Skin of body (tissue), 2 donors: ENCODE measurements around the gene CEP170. TPM values are rescaled to one million over a fixed set of nuclear protein-coding genes. Genes with fewer than 3 reads are reported as not detected.
"Not testable (repeated sequence)": the region's sequence is repeated elsewhere in the genome, so short reads cannot be mapped to it uniquely, and the experiment has no call there.

Experiments used
- DNase-seq: peaks from one replicate; lab custom pipeline; 2025; lab: John Stamatoyannopoulos, UW
- total RNA-seq: library from RNA; depleted of rRNA; stranded (reverse); fragments of >200 nt; gene quantifications from one replicate; pipeline ENCODE4 v1.2.3, GENCODE V29; 2014

The CEP170 gene
- total RNA-seq, 1 donor from 2014 or later = 82.1 TPM

DNA sequence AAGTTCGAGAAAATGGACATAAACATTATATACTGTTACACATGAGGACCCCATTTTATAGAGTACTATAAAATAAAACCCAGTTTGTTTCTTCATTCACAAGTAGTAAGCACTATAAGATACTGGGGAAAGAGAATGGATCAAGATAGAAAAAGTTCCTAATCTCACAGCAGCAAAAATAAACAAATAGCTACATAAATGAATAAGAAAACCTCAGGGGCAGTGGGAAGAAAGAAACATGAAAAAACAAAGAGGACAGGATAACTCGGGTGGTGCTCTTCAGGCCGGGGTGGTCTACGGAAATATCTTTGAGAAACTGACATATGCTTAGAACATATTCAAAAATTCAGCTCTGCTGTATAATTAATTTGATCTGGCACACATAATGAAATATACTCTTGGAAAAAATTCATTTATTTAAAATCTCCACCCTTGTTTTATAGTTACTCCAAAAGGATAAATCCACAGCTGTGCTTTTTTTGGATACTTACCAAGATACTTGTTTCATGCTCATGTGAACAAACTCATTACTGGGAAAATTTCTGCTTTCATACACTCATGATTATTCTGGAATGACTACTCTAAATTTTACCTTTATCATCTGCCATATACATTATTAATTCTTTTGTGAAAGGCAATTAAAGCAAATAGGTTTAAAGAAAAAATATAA, 20.0 kb downstream of the CEP170 start:
- peak; percentile 45 for DNase-seq

GRCh38 chr1:243233908-243234307, 21.2 kb downstream of the CEP170 start:
- DNase-seq = no peak

GRCh38 chr1:243230914-243231313, 24.2 kb downstream of the CEP170 start:
- peak; percentile 11 for DNase-seq

- DNase-seq = no peak
Measured at GRCh38 chr1:243229526-243229925, 25.6 kb downstream of the CEP170 start.

DNA sequence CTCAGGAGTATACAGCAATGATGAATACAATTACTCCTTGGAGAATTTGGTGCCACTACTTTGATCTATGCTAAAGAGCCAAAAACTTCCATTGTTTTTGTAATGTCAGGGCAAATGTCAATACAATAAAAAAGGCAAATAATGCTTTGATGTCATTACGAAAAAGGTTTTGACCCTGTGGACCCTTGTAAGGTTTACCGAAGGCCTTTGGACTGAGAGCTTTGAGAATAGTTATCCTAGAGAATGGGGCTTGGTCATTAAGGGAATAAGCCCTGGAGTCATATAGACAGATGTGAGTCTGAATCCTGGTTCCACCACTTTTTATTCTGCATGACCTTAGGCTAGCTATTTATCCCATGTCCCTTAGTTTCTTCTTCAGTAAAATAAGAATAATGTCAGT, 27.5 kb downstream of the CEP170 start:
- DNase-seq = no peak

DNA sequence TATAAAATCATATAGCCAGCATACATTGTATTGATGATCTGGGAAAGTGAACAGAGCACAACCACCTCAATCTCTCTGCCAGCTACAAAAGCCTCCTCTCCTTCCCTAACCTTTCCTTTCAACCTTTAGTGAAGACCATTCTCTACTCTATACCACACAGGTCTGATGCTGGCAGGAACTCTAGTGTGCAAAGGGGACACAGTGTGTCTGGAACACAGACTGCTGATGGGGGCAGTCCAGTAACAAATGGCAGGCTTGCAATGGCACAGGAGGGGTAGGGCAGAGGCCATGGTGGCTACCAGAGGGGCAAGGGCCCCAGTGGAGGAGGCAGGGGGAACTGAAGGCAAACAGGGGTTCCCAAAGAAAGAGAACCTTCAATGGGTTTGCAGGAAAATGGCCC, 37.0 kb downstream of the CEP170 start:
- no peak for DNase-seq

DNA sequence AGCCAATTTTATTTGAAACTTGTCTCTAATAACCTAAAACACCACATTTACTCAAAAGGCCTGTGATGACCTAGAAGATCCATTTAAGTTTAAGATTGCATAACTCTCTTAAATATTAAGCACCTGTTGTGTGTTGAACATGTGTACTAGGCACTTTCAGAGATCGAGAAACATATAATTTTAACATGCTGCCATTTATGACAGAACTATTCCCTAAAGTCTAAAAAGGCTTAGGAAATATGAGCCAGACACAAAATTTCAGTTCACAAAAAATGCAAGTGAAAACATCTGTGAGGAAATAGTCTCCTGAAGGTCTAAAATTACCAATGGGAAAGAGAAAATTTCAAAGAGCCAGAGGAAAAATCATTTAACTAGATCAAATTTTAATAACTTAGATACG, 37.7 kb downstream of the CEP170 start:
- peak; percentile 30 for DNase-seq

- no peak for DNase-seq
Measured at GRCh38 chr1:243216741-243217140, 38.3 kb downstream of the CEP170 start.

GRCh38 chr1:243215276-243215875, 39.7 kb downstream of the CEP170 start:
- not testable (repeated sequence) for DNase-seq

GRCh38 chr1:243213045-243213787, 41.9 kb downstream of the CEP170 start:
- DNase-seq = peak; percentile 26

GRCh38 chr1:243211984-243212383, 43.1 kb downstream of the CEP170 start:
- not testable (repeated sequence) for DNase-seq

DNA sequence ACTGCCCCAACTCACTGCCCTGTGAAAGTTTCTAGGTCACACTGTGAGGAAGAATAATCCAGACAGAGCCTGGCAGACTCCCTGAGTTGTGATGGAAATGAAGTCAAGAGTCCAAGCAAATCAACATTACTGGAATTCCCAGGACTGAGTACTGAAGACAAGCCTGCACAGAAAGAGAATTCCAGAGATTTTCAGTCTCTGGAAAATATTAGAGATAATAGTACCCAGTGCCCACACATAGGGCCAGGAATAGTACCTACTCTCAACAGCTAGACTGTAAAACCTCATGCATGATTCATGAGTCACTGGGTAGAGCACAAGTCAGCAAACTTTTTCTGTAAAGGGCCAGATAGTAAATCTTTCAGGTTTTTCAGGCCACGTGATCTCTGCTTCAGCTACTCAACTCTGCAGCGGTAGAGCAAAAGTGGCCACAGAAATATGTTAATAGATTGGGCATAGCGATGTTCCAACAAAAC, 50.0 kb downstream of the CEP170 start:
- not testable (repeated sequence) for DNase-seq

GRCh38 chr1:243204336-243204735, 50.7 kb downstream of the CEP170 start:
- DNase-seq = not testable (repeated sequence)

- not testable (repeated sequence) for DNase-seq
Measured at GRCh38 chr1:243203196-243203595, 51.9 kb downstream of the CEP170 start.

DNA sequence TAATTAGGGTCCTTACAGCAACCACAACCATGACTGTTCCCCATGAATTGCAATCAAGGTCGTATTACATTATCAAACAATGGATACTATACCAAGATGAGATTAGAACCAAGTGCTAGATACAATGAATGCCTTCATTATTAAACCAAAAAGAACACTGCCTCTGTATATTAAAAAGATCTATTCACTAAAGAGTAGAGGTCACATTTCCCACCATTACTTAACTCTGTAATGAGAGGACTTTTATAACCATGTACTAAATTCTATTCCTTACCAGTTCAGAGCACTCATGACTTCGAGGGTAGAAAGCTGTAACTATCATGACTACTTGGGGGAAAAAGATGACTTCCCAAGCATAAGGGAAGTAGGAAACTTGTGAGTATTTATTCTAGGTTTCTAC, 53.8 kb downstream of the CEP170 start:
- not testable (repeated sequence) for DNase-seq

DNA sequence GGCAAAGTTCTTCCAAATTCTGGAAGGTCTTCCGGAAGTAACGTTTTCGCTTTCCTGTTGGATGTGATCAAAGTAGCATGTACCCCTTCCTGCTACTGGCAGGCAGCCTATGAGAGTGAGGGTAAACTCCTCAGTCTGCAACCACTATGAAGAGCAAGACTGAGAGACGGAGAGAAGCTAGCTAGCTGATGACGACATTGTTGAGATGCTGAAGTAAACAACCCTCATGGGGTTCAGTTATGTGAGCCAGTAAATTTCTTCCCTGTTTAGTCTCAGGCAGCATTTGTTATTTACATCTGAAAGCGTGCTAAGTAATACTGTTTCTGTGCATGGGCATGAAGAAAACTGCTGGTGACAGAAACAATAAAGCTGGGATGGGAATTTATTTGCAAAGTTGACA, 57.6 kb downstream of the CEP170 start:
- DNase-seq = not testable (repeated sequence)

DNA sequence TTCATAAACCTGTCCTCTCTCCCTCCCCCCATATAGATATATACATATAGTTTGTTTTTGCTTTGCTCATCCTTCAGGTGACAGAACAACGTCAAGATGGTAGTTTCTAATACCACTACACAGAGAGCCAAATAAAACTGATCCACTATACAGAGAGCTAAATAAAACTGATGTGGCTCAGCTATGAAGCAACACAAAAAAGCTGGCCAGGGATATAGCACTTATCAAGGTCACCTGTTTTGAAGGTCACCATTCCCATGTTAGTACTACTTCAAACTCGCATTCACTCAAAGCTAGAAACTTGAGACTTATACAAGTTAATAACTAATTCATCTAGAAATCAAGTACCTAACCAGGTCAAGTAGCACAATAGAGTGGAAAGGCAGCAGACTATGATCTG, 61.8 kb downstream of the CEP170 start:
- DNase-seq = not testable (repeated sequence)

DNA sequence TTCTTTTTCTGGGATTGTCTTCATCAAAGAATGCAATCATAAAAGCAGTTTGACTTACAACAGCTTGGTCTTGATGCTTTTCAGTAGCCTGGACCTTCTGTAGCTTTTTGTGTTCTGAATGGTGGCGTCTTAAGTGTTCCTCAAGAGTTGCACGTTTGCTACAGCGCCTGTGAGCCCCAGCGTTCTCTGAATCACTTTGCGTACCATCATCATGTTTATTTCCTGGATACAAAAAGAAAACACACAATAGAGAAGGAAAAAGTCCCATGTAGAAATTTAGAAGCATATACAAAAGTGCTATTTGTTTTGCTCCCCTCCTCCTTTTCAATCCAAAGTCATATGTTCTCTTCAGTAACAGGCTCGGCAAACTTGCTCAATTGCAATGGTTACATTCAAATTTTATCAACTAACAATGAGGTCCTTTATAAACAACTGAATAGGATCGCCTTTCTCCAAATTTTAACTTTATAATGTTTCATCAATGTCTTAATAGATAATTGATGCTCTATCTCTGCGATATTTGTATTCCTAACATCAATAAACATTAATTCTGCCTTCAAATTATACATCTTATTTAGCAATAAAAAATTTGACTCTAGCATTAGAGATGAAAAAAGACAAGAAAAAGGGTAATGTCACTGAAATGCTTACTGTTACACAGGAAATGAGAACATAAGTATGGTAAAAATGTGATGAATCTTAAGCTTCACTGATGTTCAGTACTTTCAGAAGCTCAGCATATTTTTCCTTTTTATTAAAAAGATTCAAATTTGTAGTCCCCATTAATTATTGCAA, 68.7 kb downstream of the CEP170 start:
- not testable (repeated sequence) for DNase-seq

GRCh38 chr1:243184787-243185186, 70.3 kb downstream of the CEP170 start:
- not testable (repeated sequence) for DNase-seq

DNA sequence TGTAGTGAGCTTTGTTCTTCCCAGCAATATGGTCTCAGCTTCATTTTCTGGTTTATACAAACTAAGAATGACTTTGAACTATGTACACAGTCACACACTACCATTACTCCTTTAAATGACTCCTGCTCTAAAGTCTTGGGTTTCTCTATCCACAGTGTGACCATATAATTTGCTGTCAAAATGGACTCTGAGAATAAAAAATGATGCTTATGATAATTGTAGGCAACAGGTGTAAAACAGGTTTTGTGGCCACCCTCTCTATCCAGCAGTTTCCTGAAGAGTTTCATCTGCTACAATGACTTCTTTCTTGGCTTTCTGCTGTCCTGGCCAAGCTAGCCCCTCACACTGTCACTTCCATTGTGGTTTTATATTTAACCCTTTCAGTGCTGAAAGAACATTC, 71.4 kb downstream of the CEP170 start:
- DNase-seq = not testable (repeated sequence)

DNA sequence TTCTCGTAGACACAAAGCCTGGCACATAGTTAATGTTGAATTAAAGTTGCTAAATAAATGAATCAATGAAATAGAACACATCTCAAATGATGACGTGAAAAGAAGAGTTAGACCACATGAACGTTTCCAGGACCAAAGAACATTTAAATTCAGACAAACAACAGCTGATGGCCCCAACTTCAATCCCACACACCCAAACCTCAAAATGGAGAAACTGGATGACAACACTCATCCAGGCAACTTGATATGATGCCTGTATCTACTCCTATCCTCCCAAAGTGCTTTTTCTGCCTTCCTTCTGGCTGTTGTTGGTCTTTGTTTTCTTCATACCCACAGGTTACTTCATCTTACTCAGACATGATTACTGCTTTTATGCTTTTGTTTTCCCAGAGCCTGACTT, 71.9 kb downstream of the CEP170 start:
- not testable (repeated sequence) for DNase-seq
